Activated naive CD4-positive, alpha-beta T cell treated with anti-CD3 and anti-CD28 coated beads for 36 hours (primary cell): Measurements from ENCODE around the gene FAT2. TPM values are rescaled to one million over a fixed set of nuclear protein-coding genes. Genes with fewer than 3 reads are reported as not detected.
"Not testable (repeated sequence)": the region's sequence is repeated elsewhere in the genome, so short reads cannot be mapped to it uniquely, and the experiment has no call there.

Source experiments
- CTCF ChIA-PET: fragments of 350-600 bp; sonication (Branson Sonifier 250); formaldehyde crosslinking; loops from one replicate; lab custom pipeline; 2021; ENCODE audit warnings: antibody characterized with exemption; lab: Charles Lee
- DNase-seq: peaks from one replicate; pipeline ENCODE4 v3.0.0-alpha.2; 2020
- H3K27ac Mint-ChIP-seq: one replicate; pipeline ENCODE4 v1.8.0; 2021; ENCODE audit warnings: mild to moderate bottlenecking, mixed read lengths
- H3K27me3 Mint-ChIP-seq: one replicate; pipeline ENCODE4 v1.8.0; 2021; ENCODE audit warnings: low read depth, mixed read lengths
- H3K36me3 Mint-ChIP-seq: one replicate; pipeline ENCODE4 v1.8.0; 2021; ENCODE audit warnings: low read depth, mixed read lengths
- H3K4me1 Mint-ChIP-seq: one replicate; pipeline ENCODE4 v1.8.0; 2021; ENCODE audit warnings: low read depth, mixed read lengths
- H3K4me3 Mint-ChIP-seq: one replicate; pipeline ENCODE4 v1.8.0; 2021; ENCODE audit warnings: mild to moderate bottlenecking, moderate library complexity, mixed read lengths
- H3K9me3 Mint-ChIP-seq: one replicate; pipeline ENCODE4 v1.8.0; 2021; ENCODE audit warnings: mixed read lengths
- intact Hi-C: fragments of 100-400 bp; cut with micrococcal nuclease; formaldehyde crosslinking; loops from one replicate; pipeline ENCODE4 v1.15.1; 2023
- total RNA-seq, 2 experiments: library from RNA; stranded (reverse); gene quantifications; one replicate each; pipeline ENCODE4 v1.2.3, GENCODE V29; 2021

FAT2 gene
- total RNA-seq, 2 experiments from 2014 or later, result not detected

DNA sequence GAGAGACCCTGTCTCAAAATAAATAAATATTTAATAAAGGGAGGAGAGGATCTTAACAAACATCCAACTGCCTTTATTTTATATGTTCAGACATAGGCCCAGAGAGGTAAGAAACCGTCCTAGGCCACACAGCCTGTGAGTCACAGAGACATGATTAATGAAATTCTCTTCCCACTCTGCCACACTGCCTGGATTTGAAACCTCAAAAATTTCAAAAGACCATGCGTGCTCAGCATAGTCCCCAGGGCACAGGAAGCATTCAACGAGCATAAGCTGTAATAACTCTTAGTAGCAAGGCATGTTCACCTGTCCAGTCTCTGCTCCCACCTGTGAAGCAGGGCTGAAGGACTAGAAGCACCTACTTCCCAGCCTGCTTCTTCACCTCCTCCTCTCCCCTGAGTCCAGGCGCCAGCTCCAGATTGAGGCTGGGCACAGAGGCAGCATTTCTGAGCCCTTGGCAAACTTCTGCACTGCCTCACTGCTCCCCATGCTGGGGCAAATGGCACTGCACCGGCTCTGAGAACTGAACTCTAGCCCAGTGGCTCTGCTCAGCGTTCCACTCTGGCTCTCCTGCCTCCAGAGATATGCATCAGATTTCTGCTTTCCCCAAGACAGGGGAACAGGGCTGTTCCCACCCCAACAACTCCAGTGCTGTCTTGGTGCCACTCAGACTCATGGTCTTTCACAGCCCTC, 1.1 kb downstream of the FAT2 start:
- Mint-ChIP-seq H3K9me3 (no peaks in the 10 kb centered on the region), H3K27me3 (no peaks in the 10 kb centered on the region), H3K27ac (no peak overlapping the region), H3K4me1 (no peaks in the 10 kb centered on the region), H3K4me3 (no peak overlapping the region), H3K36me3 (no peaks in the 10 kb centered on the region)
- intact Hi-C loops, result no loop called here
- CTCF ChIA-PET, result no interaction called here
- no peak for DNase-seq

DNA sequence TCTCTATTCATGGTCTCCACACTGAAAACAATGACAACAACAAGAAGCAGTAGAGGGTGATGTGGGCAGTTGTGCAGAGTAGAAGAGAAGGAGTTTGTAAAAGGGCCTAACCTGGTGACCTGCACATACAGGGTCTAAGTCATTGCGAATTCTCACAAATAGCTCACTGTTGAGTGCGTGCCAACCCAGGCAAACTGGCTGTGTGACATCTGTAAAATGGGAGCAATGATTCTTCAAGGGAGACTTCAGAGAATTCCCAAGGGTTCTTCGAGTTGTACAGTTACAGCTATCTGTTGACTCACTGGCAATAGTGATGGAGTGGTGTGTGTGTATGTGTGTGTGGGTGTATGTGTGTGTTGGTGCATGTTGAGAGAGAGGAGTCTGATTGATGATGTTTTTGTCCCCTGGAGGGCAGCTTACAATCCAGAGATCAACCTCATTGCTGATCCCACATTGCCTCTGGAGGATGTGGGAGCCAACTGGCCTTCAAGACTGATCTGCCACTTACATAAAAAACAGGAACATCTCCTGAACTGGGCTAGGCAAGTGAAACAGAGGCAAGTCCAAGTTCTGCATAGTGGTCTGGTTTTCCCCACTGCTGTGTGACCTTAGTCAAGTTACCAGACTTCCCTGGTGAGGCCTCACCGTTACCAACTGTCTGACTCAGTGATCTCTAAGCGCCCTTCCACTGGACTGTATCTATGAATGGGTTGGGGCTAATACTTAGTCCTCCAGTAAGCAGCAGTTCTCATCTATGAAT, 3.2 kb downstream of the FAT2 start:
- no peak for DNase-seq
- Mint-ChIP-seq H3K27me3 (no peaks in the 10 kb centered on the region), H3K4me1 (no peaks in the 10 kb centered on the region), H3K36me3 (no peaks in the 10 kb centered on the region), H3K9me3 (no peaks in the 10 kb centered on the region), H3K27ac (no peak overlapping the region), H3K4me3 (no peak overlapping the region)
- intact Hi-C loops, result no loop called here
- CTCF ChIA-PET, result interaction anchor here (0.6 kb wide), 1 partner anchor 143 kb away, joined by 3 read pairs; no protein-coding TSS in a partner anchor

GRCh38 chr5:151585970-151586369, 5.2 kb downstream of the FAT2 start:
- CTCF ChIA-PET, result interaction anchor here (0.6 to 1.4 kb wide), 2 partner anchors 98 to 501 kb away, joined by 3 read pairs; no protein-coding TSS in a partner anchor
- no peaks in the 10 kb centered on the region for H3K9me3 Mint-ChIP-seq
- no peaks in the 10 kb centered on the region for H3K4me1 Mint-ChIP-seq
- intact Hi-C loops, result no loop called here
- no peak overlapping the region for H3K4me3 Mint-ChIP-seq
- no peaks in the 10 kb centered on the region for H3K36me3 Mint-ChIP-seq
- DNase-seq, result no peak
- H3K27ac Mint-ChIP-seq, result no peak overlapping the region
- H3K27me3 Mint-ChIP-seq, result no peaks in the 10 kb centered on the region

- H3K4me3 Mint-ChIP-seq, H3K27ac Mint-ChIP-seq, H3K27me3 Mint-ChIP-seq, intact Hi-C loops, H3K9me3 Mint-ChIP-seq, H3K4me1 Mint-ChIP-seq, H3K36me3 Mint-ChIP-seq, DNase-seq: not testable (repeated sequence)
- CTCF ChIA-PET, result interaction anchor here (0.6 to 1.4 kb wide), 2 partner anchors 99 to 501 kb away, joined by 3 read pairs; no protein-coding TSS in a partner anchor
These were observed 5.8 kb downstream of the FAT2 start for GRCh38 chr5:151585344-151585743.

DNA sequence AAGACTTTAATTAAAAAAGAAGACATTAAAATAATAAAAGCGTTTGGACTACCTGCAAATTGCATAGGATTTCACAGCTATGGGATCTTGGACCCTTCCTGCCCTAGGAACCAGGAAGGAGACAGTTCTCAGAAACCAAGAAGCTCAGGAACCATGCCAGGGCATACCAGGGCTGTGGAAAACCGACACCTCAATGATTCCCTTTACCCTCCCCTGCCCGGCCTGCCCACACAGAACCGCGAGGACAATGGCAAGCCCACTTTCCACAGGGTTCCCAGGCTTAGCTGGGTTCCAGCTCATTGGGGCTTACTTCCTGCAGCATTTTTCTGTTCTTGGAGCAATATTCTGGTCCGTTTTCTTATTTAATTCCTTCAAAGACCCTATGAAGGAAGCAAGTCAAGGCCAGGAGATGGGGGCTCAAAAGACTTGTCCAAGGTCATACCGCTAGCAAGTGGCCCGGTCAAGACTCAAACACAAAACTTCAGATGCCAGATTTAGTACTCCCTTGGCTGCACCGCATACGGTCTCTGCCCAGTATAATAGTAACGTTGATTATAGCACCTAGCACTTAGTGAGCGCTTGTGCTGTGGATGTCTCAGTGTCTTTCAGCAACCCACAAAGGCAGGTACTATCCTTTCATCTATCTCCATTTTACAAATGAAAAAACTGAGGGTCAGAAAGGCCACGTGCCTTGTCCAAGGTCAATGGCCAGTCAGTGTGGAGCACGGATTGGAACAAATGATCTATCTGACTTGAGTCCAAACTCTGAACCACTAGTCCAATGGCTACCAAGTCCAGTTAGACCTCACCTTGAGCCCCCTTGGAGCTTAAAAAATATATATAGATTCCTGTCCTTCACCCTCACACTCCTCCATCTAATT, 6.8 kb downstream of the FAT2 start:
- Mint-ChIP-seq H3K27ac (no peak overlapping the region), H3K9me3 (no peaks in the 10 kb centered on the region), H3K36me3 (no peaks in the 10 kb centered on the region), H3K4me3 (no peak overlapping the region), H3K4me1 (no peaks in the 10 kb centered on the region), H3K27me3 (no peaks in the 10 kb centered on the region)
- CTCF ChIA-PET, result no interaction called here
- DNase-seq, result no peak
- intact Hi-C loops, result no loop called here

- intact Hi-C loops, result no loop called here
- Mint-ChIP-seq H3K36me3 (no peaks in the 10 kb centered on the region), H3K4me1 (peaks cover 10% of the 10 kb centered on the region), H3K27ac (no peak overlapping the region), H3K4me3 (no peak overlapping the region), H3K27me3 (no peaks in the 10 kb centered on the region), H3K9me3 (no peaks in the 10 kb centered on the region)
- CTCF ChIA-PET, result interaction anchor here (0.6 kb wide), 1 partner anchor 1693 kb away, joined by 4 read pairs; no protein-coding TSS in a partner anchor
- DNase-seq, result no peak
These were observed 9.1 kb downstream of the FAT2 start for GRCh38 chr5:151581812-151582583.

GRCh38 chr5:151581347-151581746, 9.8 kb downstream of the FAT2 start:
- Mint-ChIP-seq H3K9me3 (no peaks in the 10 kb centered on the region), H3K4me3 (no peak overlapping the region), H3K27me3 (no peaks in the 10 kb centered on the region), H3K36me3 (no peaks in the 10 kb centered on the region), H3K4me1 (peaks cover 10% of the 10 kb centered on the region), H3K27ac (no peak overlapping the region)
- intact Hi-C loops, result no loop called here
- CTCF ChIA-PET, result no interaction called here
- no peak for DNase-seq

DNA sequence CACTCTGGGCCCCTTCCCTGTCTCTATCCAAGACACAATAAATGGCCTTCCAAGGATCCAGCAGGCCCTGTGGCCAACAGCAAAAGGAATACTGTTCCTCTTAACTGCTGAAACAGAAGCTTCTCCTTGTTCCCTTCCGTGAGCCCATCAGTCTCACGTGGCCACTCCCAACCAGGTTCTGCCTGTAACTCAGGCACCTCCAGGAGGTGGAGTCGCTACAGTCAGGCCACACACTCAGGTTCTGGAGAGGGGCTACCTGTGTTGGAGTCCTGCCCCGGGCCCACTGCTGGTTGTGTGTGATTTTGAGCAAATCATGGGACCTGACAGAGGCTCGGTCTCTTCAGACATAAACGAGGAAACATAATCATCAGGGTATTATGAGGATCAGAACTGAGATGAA, 10.3 kb downstream of the FAT2 start:
- Mint-ChIP-seq H3K4me3 (no peak overlapping the region), H3K36me3 (no peaks in the 10 kb centered on the region), H3K4me1 (peaks cover 10% of the 10 kb centered on the region), H3K27me3 (no peaks in the 10 kb centered on the region), H3K27ac (no peak overlapping the region), H3K9me3 (no peaks in the 10 kb centered on the region)
- intact Hi-C loops, result no loop called here
- CTCF ChIA-PET, result interaction anchor here (0.5 kb wide), 1 partner anchor 585 kb away, joined by 3 read pairs; no protein-coding TSS in a partner anchor
- no peak for DNase-seq

- Mint-ChIP-seq H3K36me3 (no peaks in the 10 kb centered on the region), H3K4me1 (peaks cover 10% of the 10 kb centered on the region), H3K27ac (no peak overlapping the region), H3K9me3 (no peaks in the 10 kb centered on the region), H3K4me3 (no peak overlapping the region), H3K27me3 (no peaks in the 10 kb centered on the region)
- intact Hi-C loops, result no loop called here
- DNase-seq, result no peak
- CTCF ChIA-PET, result interaction anchor here (0.5 kb wide), 1 partner anchor 584 kb away, joined by 3 read pairs; no protein-coding TSS in a partner anchor
These were observed 10.9 kb downstream of the FAT2 start for GRCh38 chr5:151580239-151580638.

GRCh38 chr5:151579146-151579545, 12.0 kb downstream of the FAT2 start:
- H3K9me3 Mint-ChIP-seq, CTCF ChIA-PET, H3K27ac Mint-ChIP-seq, H3K36me3 Mint-ChIP-seq, H3K4me3 Mint-ChIP-seq, intact Hi-C loops, H3K27me3 Mint-ChIP-seq, DNase-seq: not testable (repeated sequence)
- peaks cover 10% of the 10 kb centered on the region for H3K4me1 Mint-ChIP-seq

DNA sequence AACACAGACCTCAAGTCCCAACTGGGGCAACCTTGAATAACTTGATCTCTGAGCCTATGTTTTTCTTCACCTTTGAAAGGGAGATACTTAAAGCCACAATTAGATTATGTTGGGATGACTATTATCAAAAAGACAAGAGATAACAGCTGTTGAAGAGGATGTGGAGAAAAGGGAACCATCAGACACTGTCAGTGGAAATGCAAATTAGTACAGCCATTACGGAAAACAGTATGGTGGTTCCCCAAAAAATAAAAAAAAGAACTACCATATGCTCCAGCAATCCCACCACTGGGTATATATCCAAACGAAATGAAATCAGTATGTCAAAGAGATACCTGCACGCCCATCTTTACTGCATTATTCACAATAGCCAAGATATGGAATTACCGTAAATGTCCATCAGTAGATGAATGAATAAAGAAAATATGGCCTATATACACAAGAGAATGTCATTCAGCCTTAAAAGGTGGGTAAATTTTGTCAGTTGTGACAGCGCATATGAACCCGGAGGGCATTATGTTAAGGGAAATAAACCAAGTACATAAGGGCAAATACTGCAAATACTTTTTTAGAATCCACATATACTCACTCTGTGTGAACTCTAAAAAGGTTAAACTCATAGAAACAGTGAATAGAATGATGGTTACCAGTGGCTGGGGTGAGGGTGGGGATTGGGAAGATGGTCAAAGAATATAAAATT, 12.7 kb downstream of the FAT2 start:
- Mint-ChIP-seq H3K27me3 (no peaks in the 10 kb centered on the region), H3K4me1 (peaks cover 10% of the 10 kb centered on the region), H3K27ac (no peak overlapping the region), H3K4me3 (no peak overlapping the region), H3K36me3 (no peaks in the 10 kb centered on the region), H3K9me3 (no peaks in the 10 kb centered on the region)
- DNase-seq, result no peak
- CTCF ChIA-PET, result interaction anchor here (0.6 to 0.7 kb wide), 2 partner anchors 102 to 410 kb away, joined by 3 to 4 read pairs; no protein-coding TSS in a partner anchor
- intact Hi-C loops, result no loop called here
